Common myeloid progenitor, CD34-positive (primary cell): ENCODE measurements around the gene USP32.
"Not testable (repeated sequence)": the region's sequence is repeated elsewhere in the genome, so short reads cannot be mapped to it uniquely, and the experiment has no call there.

Experiments used
- CTCF ChIA-PET: fragments of 350-600 bp; sonication (Branson Sonifier 250); formaldehyde crosslinking; loops from one replicate; lab custom pipeline; 2021; ENCODE audit warnings: antibody characterized with exemption; lab: Charles Lee
- POLR2A ChIA-PET: fragments of 350-600 bp; sonication (Branson Sonifier 250); formaldehyde crosslinking; loops from one replicate; lab custom pipeline; 2021; ENCODE audit warnings: antibody characterized with exemption; lab: Charles Lee
- DNase-seq, 3 donors: peaks; one replicate each; pipeline versions ENCODE4 v3.0.0 to v3.0.0-alpha.2; 2013
- H3K27ac ChIP-seq, 2 experiments: 1 replicate in 1 of 2; 2 replicates in 1 of 2; pipeline ENCODE4 v1.7.0; 2013; ENCODE audit warnings: inconsistent platforms in 2 of 2, low read length in 2 of 2, mild to moderate bottlenecking in 2 of 2, low read depth in 1 of 2, moderate library complexity in 1 of 2; ENCODE audit not compliant: severe bottlenecking in 2 of 2, insufficient read depth in 1 of 2, poor library complexity in 1 of 2
- H3K27me3 ChIP-seq, 5 experiments: replicated peaks in 2 of 5; 1 replicate in 3 of 5; 2 replicates in 2 of 5; pipeline versions ENCODE4 v1.6.1 to v1.7.0; 2013; ENCODE audit warnings: low read length in 4 of 5, mild to moderate bottlenecking in 2 of 5, moderate library complexity in 2 of 5, inconsistent platforms in 1 of 5; ENCODE audit not compliant: insufficient read depth in 5 of 5, control insufficient read depth in 4 of 5
- H3K36me3 ChIP-seq, 4 experiments: 1 replicate in 2 of 4; 2 replicates in 2 of 4; pipeline versions ENCODE4 v1.6.1 to v1.7.0; 2013; ENCODE audit warnings: low read length in 3 of 4, control low read depth in 1 of 4, mild to moderate bottlenecking in 1 of 4; ENCODE audit not compliant: control insufficient read depth in 4 of 4, insufficient read depth in 4 of 4
- H3K4me1 ChIP-seq, 4 experiments: 1 replicate in 3 of 4; 2 replicates in 1 of 4; pipeline versions ENCODE4 v1.6.1 to v1.7.1; 2013; ENCODE audit warnings: low read length in 3 of 4, mild to moderate bottlenecking in 3 of 4, control low read depth in 1 of 4, inconsistent platforms in 1 of 4, moderate library complexity in 1 of 4; ENCODE audit not compliant: control insufficient read depth in 4 of 4, insufficient read depth in 4 of 4; ENCODE audit errors: control extremely low read depth in 1 of 4
- H3K4me3 ChIP-seq, 7 experiments: 1 replicate in 4 of 7; 2 replicates in 3 of 7; pipeline versions ENCODE4 v1.5.1 to v1.7.0; 2013; ENCODE audit warnings: mild to moderate bottlenecking in 7 of 7, low read length in 6 of 7, moderate library complexity in 6 of 7, inconsistent platforms in 2 of 7, low read depth in 2 of 7, control low read depth in 1 of 7; ENCODE audit not compliant: insufficient read depth in 4 of 7, control insufficient read depth in 1 of 7; ENCODE audit errors: extremely low read depth in 1 of 7
- H3K9me3 ChIP-seq, 5 experiments: 1 replicate in 4 of 5; 2 replicates in 1 of 5; pipeline versions ENCODE4 v1.6.1 to v1.7.1; 2013; ENCODE audit warnings: low read length in 4 of 5, mild to moderate bottlenecking in 2 of 5, inconsistent platforms in 1 of 5, low read depth in 1 of 5, moderate library complexity in 1 of 5; ENCODE audit not compliant: control insufficient read depth in 4 of 5, insufficient read depth in 2 of 5; ENCODE audit errors: control extremely low read depth in 1 of 5
- WGBS: methylation state at CpG from one replicate; pipeline ENCODE4 v1.1.5; 2013; ENCODE audit not compliant: insufficient coverage; 5-methylcytosine and 5-hydroxymethylcytosine counted together

USP32 gene

GRCh38 chr17:60244656-60245055 lies 147.3 kb downstream of the USP32 start:
- CTCF ChIA-PET = no interaction called here

GRCh38 chr17:60240290-60240689 lies 151.6 kb downstream of the USP32 start:
- POLR2A ChIA-PET = no interaction called here
- CTCF ChIA-PET = interaction anchor here (1.4 to 3.7 kb wide), 2 partner anchors 9 to 158 kb away, joined by 5 to 17 read pairs; no protein-coding TSS in a partner anchor
- 100% methylated on average over 2 of the region's 3 CpGs for WGBS
- H3K27ac ChIP-seq = no peak overlapping the region
- DNase-seq = no peak
- no peaks in the 10 kb centered on the region for H3K4me1 ChIP-seq
- no peaks in the 10 kb centered on the region for H3K27me3 ChIP-seq
- peaks cover 2 to 25% (median 8%) of the 10 kb centered on the region in 4 experiments for H3K36me3 ChIP-seq
- no peak overlapping the region for H3K4me3 ChIP-seq
- peaks cover 0 to 4% (median 0%) of the 10 kb centered on the region in 5 experiments for H3K9me3 ChIP-seq

More at GRCh38 chr17:60244656-60245055, 147.3 kb downstream of the USP32 start:
- 92% methylated on average over 5 of the region's 8 CpGs for WGBS
- Histone ChIP-seq H3K4me3 (no peak overlapping the region), H3K9me3 (peaks cover 0 to 4% (median 0%) of the 10 kb centered on the region in 5 experiments), H3K4me1 (peaks cover 0 to 6% (median 0%) of the 10 kb centered on the region in 4 experiments), H3K36me3 (peaks cover 6 to 23% (median 15%) of the 10 kb centered on the region in 4 experiments), H3K27ac (no peak overlapping the region), H3K27me3 (no peaks in the 10 kb centered on the region)
- POLR2A ChIA-PET = no interaction called here
- DNase-seq = no peak

- H3K27ac ChIP-seq = no peak overlapping the region
- no peaks in the 10 kb centered on the region for H3K4me1 ChIP-seq
- POLR2A ChIA-PET = interaction anchor here (0.6 kb wide), 1 partner anchor 66 kb away, joined by 8 read pairs; no protein-coding TSS in a partner anchor
- no peaks in the 10 kb centered on the region for H3K27me3 ChIP-seq
- no peak for DNase-seq
- H3K4me3 ChIP-seq = no peak overlapping the region
- no peaks in the 10 kb centered on the region for H3K9me3 ChIP-seq
- WGBS = no CpG with 5 or more reads among the region's 2 CpGs
- H3K36me3 ChIP-seq = peaks cover 0 to 15% (median 11%) of the 10 kb centered on the region in 4 experiments
- CTCF ChIA-PET = interaction anchor here (0.6 to 2.4 kb wide), 10 partner anchors 9 to 409 kb away, joined by 3 to 17 read pairs (median 3); no protein-coding TSS in a partner anchor
These were observed 160.2 kb downstream of the USP32 start for GRCh38 chr17:60231691-60232090.

- H3K27me3 ChIP-seq = no peaks in the 10 kb centered on the region
- no peak overlapping the region for H3K27ac ChIP-seq
- peaks cover 0 to 16% (median 11%) of the 10 kb centered on the region in 4 experiments for H3K36me3 ChIP-seq
- H3K4me1 ChIP-seq = no peaks in the 10 kb centered on the region
- H3K9me3 ChIP-seq = no peaks in the 10 kb centered on the region
- ChIA-PET POLR2A (no interaction called here), CTCF (interaction anchor here (0.6 to 2.4 kb wide), 11 partner anchors 10 to 410 kb away, joined by 3 to 17 read pairs (median 3); no protein-coding TSS in a partner anchor)
- no CpG with 5 or more reads among the region's 4 CpGs for WGBS
- no peak overlapping the region for H3K4me3 ChIP-seq
- peak; percentile 18 to 47 (median 34) for DNase-seq
These were observed 160.7 kb downstream of the USP32 start for GRCh38 chr17:60231234-60231633.

GRCh38 chr17:60230358-60230757 lies 161.6 kb downstream of the USP32 start:
- DNase-seq = no peak
- H3K27ac ChIP-seq = no peak overlapping the region
- no peaks in the 10 kb centered on the region for H3K9me3 ChIP-seq
- H3K36me3 ChIP-seq = peaks cover 0 to 13% (median 11%) of the 10 kb centered on the region in 4 experiments
- no peaks in the 10 kb centered on the region for H3K27me3 ChIP-seq
- H3K4me3 ChIP-seq = no peak overlapping the region
- 97% methylated on average over 3 of the region's 3 CpGs for WGBS
- H3K4me1 ChIP-seq = no peaks in the 10 kb centered on the region
- ChIA-PET CTCF (interaction anchor here (1.0 to 2.4 kb wide), 4 partner anchors 11 to 21 kb away, joined by 3 to 17 read pairs (median 5); no protein-coding TSS in a partner anchor), POLR2A (no interaction called here)

GRCh38 chr17:60229188-60229802 lies 162.6 kb downstream of the USP32 start:
- WGBS = 100% methylated on average over 1 of the region's 3 CpGs
- peak; percentile 4 to 32 (median 19) for DNase-seq
- POLR2A ChIA-PET = no interaction called here

GRCh38 chr17:60227276-60227675 lies 164.7 kb downstream of the USP32 start:
- CTCF ChIA-PET = interaction anchor here (0.6 to 1.0 kb wide), 2 partner anchors 58 to 212 kb away, joined by 3 to 4 read pairs; no protein-coding TSS in a partner anchor
- DNase-seq, H3K4me1 ChIP-seq, H3K27me3 ChIP-seq, H3K4me3 ChIP-seq, H3K9me3 ChIP-seq, H3K27ac ChIP-seq, POLR2A ChIA-PET: not testable (repeated sequence)
- 100% methylated on average over 7 of the region's 8 CpGs for WGBS
- H3K36me3 ChIP-seq = peaks cover 11 to 33% (median 20%) of the 10 kb centered on the region in 4 experiments

More at GRCh38 chr17:60229188-60229802, 162.6 kb downstream of the USP32 start:
- Histone ChIP-seq H3K36me3 (peaks cover 5 to 22% (median 11%) of the 10 kb centered on the region in 4 experiments), H3K9me3 (no peaks in the 10 kb centered on the region), H3K4me1 (no peaks in the 10 kb centered on the region), H3K27me3 (no peaks in the 10 kb centered on the region), H3K27ac (no peak overlapping the region), H3K4me3 (no peak overlapping the region)
- CTCF ChIA-PET = no interaction called here
